ENCODE results near the gene DGKH. TPM values are rescaled to one million over a fixed set of nuclear protein-coding genes. Genes with fewer than 3 reads are reported as not detected.

Gene DGKH
- total RNA-seq, 1 experiment from 2014 or later, result 2.3 TPM

GRCh38 chr13:42255886-42256285 is 207.4 kb downstream of the DGKH start:
- in situ Hi-C loops (cut with HindIII; ENCODE audit: low sequenced_read_pairs), result no loop called here
- no peak for DNase-seq (ENCODE audit: low spot score)

GRCh38 chr13:42258747-42259146 is 210.3 kb downstream of the DGKH start:
- in situ Hi-C loops (cut with HindIII; ENCODE audit: low sequenced_read_pairs), result no loop called here
- DNase-seq (ENCODE audit: low spot score), result no peak

GRCh38 chr13:42259515-42259914 is 211.1 kb downstream of the DGKH start:
- no peak for DNase-seq (ENCODE audit: low spot score)
- in situ Hi-C loops (cut with HindIII; ENCODE audit: low sequenced_read_pairs), result no loop called here

- DNase-seq (ENCODE audit: low spot score), result no peak
- in situ Hi-C loops (cut with HindIII; ENCODE audit: low sequenced_read_pairs), result no loop called here
These were observed 212.6 kb downstream of the DGKH start for GRCh38 chr13:42260903-42261654.

GRCh38 chr13:42266473-42266872 is 218.0 kb downstream of the DGKH start:
- DNase-seq (ENCODE audit: low spot score), result no peak
- in situ Hi-C loops (cut with HindIII; ENCODE audit: low sequenced_read_pairs), result no loop called here

- in situ Hi-C loops (cut with HindIII; ENCODE audit: low sequenced_read_pairs), result no loop called here
- DNase-seq (ENCODE audit: low spot score), result no peak
These were observed 221.9 kb downstream of the DGKH start for GRCh38 chr13:42270160-42270856.

GRCh38 chr13:42270857-42271215 is 222.4 kb downstream of the DGKH start:
- in situ Hi-C loops (cut with HindIII; ENCODE audit: low sequenced_read_pairs), result no loop called here
- DNase-seq (ENCODE audit: low spot score), result no peak

GRCh38 chr13:42271337-42272114 is 223.1 kb downstream of the DGKH start:
- DNase-seq (ENCODE audit: low spot score), result peak; percentile 99
- in situ Hi-C loops (cut with HindIII; ENCODE audit: low sequenced_read_pairs), result no loop called here

GRCh38 chr13:42272115-42272803 is 223.8 kb downstream of the DGKH start, which contains the start of gene AKAP11:
AKAP11 (plus strand) TSS chr13:42272152; CDS start chr13:42286349, 14,197 bp downstream.
- in situ Hi-C loops (cut with HindIII; ENCODE audit: low sequenced_read_pairs), result no loop called here
- peak; percentile 42 for DNase-seq (ENCODE audit: low spot score)

GRCh38 chr13:42272804-42273175 is 224.3 kb downstream of the DGKH start:
- peak; percentile 20 for DNase-seq (ENCODE audit: low spot score)
- in situ Hi-C loops (cut with HindIII; ENCODE audit: low sequenced_read_pairs), result no loop called here

GRCh38 chr13:42274386-42275097 is 226.1 kb downstream of the DGKH start:
- in situ Hi-C loops (cut with HindIII; ENCODE audit: low sequenced_read_pairs), result no loop called here
- no peak for DNase-seq (ENCODE audit: low spot score)

GRCh38 chr13:42275098-42275471 is 226.6 kb downstream of the DGKH start:
- no peak for DNase-seq (ENCODE audit: low spot score)
- in situ Hi-C loops (cut with HindIII; ENCODE audit: low sequenced_read_pairs), result no loop called here

GRCh38 chr13:42275506-42275905 is 227.1 kb downstream of the DGKH start:
- in situ Hi-C loops (cut with HindIII; ENCODE audit: low sequenced_read_pairs), result no loop called here
- no peak for DNase-seq (ENCODE audit: low spot score)

- in situ Hi-C loops (cut with HindIII; ENCODE audit: low sequenced_read_pairs), result no loop called here
- no peak for DNase-seq (ENCODE audit: low spot score)
These were observed 228.2 kb downstream of the DGKH start for GRCh38 chr13:42276683-42277082.

GRCh38 chr13:42277618-42278276 is 229.3 kb downstream of the DGKH start:
- in situ Hi-C loops (cut with HindIII; ENCODE audit: low sequenced_read_pairs), result no loop called here
- peak; percentile 16 for DNase-seq (ENCODE audit: low spot score)

GRCh38 chr13:42279080-42279479 is 230.6 kb downstream of the DGKH start:
- in situ Hi-C loops (cut with HindIII; ENCODE audit: low sequenced_read_pairs), result no loop called here

GRCh38 chr13:42279986-42280385 is 231.5 kb downstream of the DGKH start:
- DNase-seq (ENCODE audit: low spot score), result no peak
- in situ Hi-C loops (cut with HindIII; ENCODE audit: low sequenced_read_pairs), result no loop called here

More at GRCh38 chr13:42279080-42279479, 230.6 kb downstream of the DGKH start:
- no peak for DNase-seq (ENCODE audit: low spot score)

- no peak for DNase-seq (ENCODE audit: low spot score)
These were observed 232.1 kb downstream of the DGKH start for GRCh38 chr13:42280537-42280936.

More at GRCh38 chr13:42280537-42280936, 232.1 kb downstream of the DGKH start:
- in situ Hi-C loops (cut with HindIII; ENCODE audit: low sequenced_read_pairs), result no loop called here

Measured in G401 (cell line).